SIG-M5 treated with dmso at 0.1 percent for 504 hours (cell line): ENCODE results near the gene TMEM91.

Source experiments
- DNase-seq: peaks from one replicate; lab custom pipeline; 2025; ENCODE audit not compliant: unreplicated experiment; lab: John Stamatoyannopoulos, UW

TMEM91 gene

DNA sequence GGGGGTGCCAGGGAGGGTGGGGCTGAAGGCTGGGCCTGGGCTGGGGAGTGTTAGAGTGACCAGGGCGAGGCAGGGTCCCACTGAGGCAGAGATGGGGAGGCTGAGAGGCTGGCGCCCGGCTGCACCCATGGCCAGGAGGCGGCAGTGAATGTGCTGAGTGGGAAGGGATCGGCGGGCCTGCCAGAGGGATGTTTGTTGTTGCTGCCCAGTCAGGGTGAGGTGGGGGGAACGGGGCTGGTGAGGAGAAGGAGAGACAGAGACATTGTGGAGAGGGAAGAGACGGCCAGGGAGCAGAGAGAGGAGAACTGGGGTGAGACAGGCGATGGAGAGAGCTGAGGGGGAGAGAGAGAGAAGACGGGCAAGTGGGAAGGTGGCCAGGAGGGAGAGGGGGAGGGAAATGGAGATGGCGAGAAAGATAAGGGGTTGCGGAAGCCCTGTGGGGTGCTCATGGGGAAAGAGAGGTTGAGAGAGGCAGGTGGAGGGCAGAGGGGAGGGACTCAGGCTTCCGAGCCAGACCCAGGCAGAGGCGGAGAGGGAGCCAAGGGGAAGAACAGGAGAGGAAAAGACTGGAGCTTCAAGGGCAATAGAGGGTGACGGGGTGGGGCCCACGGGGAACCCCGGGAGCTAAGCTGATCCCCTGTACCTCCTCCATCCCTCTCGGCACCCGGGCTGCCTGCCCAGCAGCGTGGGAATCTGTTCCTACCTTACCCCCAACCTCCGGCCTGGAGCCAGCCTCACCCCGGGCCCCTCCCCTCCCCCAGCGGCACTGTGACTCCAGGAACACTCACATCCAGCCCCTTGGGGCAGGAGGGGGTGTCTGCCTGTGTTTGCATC lies 51.5 kb downstream of the TMEM91 start:
- peak; percentile 61 for DNase-seq

DNA sequence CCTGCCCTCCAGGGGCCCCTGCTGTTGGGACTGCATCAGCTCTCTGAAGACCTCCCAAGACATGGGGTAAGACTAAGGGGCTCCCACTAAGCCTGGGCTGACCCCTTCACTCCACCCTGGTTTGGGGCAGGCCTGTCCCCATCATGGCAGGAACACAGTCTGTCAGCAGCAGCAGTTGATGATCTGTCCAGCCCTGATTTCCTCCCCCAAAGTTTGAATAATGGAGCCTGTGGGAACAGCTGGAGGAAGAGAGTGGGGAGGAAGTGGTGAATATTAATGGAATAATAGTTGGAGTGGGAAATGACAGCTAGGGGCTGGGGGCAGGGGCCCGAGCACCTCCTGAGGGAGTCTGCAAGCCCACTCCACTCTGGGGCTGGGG lies 52.1 kb downstream of the TMEM91 start:
- no peak for DNase-seq

DNA sequence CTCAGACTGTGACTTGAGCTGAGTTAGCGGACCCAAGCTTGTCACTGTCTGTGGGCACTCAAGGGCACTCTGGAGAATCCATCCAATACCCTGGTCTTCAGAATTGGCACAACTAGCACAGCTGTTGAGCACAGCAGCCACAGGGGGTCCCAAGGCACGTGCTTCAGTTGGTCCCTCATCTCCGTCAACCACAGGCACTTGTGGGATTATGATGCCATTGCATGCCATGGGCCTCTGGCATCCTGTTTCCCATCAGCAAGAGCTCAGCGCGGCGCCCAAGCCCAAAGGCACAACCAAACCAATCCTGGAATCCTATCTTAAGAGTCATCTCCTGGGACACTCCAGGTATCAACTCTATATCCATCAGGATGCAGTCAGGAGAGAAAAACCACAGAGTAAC lies 54.6 kb downstream of the TMEM91 start:
- DNase-seq = no peak

DNA sequence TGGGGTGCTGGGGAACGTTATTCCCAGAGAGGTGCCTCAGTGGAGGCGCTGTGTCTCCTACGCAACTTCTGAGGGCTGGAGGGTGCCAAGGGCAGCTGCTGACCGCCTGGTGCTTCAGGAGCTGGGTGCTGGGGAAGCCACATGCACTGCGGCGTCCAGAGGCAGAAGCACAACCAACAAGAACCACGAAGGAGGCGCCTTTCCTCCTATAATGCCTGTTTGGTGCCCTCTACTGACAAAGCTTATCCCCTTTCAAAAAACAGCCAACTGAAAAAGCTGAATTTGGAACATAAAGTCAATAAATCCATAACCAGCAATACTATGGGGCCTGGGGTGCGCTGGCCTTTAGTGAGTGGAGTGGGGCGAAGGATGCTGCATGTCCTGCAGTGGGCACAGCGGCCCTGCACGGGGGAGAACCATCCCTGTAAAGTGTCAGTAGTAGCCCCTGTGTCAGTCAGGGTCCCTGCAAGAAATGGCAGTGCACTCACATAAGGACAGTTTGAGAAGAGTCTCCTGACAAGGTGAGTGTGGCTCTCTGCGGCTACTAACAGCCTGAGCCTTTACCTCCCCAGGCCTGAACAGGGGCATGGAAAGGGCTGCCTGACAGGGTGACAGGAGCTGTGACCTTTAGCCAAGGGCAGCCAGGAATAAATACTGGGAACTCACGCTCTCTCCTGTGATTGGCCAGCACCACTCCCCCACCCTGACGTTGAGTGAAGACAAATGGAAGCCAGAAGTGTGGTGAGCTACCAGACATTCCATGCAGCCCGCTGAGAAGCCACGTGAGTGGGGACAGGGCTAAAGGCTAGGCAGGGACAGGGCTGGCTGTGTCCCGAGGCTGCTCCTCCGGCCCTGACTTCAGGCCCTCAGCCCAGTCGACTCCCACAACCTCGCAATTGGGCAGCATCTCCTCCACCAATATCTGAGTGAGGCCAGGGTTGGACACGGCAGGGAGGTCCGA lies 55.4 kb downstream of the TMEM91 start:
- peak; percentile 63 for DNase-seq

DNA sequence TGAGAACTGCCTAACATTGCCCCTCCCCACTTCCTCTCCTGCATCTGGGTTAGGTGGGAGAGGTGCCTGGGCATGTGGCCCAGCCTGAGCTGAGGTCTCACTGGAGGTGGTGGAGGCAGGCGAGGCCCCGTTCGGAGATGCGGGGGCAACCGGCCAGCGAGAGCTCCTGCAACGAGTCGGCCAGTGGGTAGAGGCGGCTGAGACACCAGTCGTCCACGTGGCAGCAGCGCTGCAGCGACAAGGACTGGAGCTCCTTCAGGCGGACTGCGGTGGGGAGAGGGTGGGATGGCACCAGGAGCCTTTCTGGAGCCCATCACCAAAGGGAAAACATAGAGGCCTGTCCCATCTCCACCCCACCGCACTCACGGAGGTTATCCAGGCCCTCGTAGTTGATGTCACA lies 56.8 kb downstream of the TMEM91 start:
- no peak for DNase-seq
